ENCODE data around the gene WWC1.

GRCh38 chr5:168423478-168423877, 132.0 kb downstream of the WWC1 start:
- no peak for TF ChIP-seq POLR2A (IDR thresholded peaks at IDR 0.05)
- no peak for TF ChIP-seq CTCF (IDR thresholded peaks at IDR 0.05)

Measured in adrenal gland (tissue), 5 donors.